ENCODE data around the gene GPS1. TPM values are rescaled to one million over a fixed set of nuclear protein-coding genes. Genes with fewer than 3 reads are reported as not detected.

Gene GPS1
- total and polyA plus RNA-seq, 2 experiments from 2014 or later: 136 to 242 TPM

DNA sequence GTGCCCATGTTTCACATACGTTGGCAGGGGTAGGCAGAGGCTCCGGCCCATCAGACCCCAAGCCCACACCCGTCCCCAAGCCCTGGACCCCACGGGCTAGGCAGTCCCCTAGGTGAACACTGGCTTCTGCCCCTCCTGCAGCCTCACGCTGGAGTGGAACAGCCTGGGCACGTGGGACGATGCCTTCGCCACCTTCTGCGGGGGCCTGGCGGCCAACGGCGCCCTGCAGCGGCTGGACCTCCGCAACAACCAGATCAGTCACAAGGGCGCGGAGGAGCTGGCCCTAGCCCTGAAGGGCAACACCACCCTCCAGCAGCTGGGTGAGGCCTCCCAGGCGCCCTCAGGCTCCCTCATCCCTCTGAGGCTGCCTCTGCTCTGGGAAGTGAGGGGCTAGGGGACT lies 26.8 kb upstream of the GPS1 start:
- no peak overlapping the region for H3K27ac Mint-ChIP-seq
- Histone ChIP-seq H3K4me1 (ENCODE audit: insufficient read depth) (peaks cover 5% of the 10 kb centered on the region; the same call in 1 of the 2 replicates), H3K4me2 (no peak overlapping the region), H3K27ac (ENCODE audit: low read depth) (no peak overlapping the region), H3K27me3 (ENCODE audit: insufficient read depth) (no peaks in the 10 kb centered on the region), H3F3A (replicated peaks; ENCODE audit: low read depth) (peaks cover 16% of the 10 kb centered on the region), H3K4me3 (peak overlapping the region; percentile 89; the same call in 1 of the 2 replicates), H3K9me2 (ENCODE audit: insufficient read depth) (no peaks in the 10 kb centered on the region), H3K79me2 (replicated peaks; ENCODE audit: insufficient read depth) (peaks cover 15% of the 10 kb centered on the region), H2AFZ (no peak overlapping the region), H3K36me3 (ENCODE audit: insufficient read depth) (no peaks in the 10 kb centered on the region), H4K20me1 (replicated peaks; ENCODE audit: insufficient read depth) (peaks cover 3% of the 10 kb centered on the region; the same call in 1 of the 2 replicates)
- DNase-seq (ENCODE audit: low spot score): no peak
- no peak for TF ChIP-seq EZH2 (IDR thresholded peaks at IDR 0.05; ENCODE audit: low read depth, unreplicated experiment)
- TF ChIP-seq, protein P1, sequence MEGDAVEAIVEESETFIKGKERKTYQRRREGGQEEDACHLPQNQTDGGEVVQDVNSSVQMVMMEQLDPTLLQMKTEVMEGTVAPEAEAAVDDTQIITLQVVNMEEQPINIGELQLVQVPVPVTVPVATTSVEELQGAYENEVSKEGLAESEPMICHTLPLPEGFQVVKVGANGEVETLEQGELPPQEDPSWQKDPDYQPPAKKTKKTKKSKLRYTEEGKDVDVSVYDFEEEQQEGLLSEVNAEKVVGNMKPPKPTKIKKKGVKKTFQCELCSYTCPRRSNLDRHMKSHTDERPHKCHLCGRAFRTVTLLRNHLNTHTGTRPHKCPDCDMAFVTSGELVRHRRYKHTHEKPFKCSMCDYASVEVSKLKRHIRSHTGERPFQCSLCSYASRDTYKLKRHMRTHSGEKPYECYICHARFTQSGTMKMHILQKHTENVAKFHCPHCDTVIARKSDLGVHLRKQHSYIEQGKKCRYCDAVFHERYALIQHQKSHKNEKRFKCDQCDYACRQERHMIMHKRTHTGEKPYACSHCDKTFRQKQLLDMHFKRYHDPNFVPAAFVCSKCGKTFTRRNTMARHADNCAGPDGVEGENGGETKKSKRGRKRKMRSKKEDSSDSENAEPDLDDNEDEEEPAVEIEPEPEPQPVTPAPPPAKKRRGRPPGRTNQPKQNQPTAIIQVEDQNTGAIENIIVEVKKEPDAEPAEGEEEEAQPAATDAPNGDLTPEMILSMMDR (conservative IDR thresholded peaks at IDR 0.05; ENCODE audit: low read depth in 2 of 2): no peak
- no peak overlapping the region for H3K4me3 Mint-ChIP-seq
- no peak for ATAC-seq
- H3K27me3 Mint-ChIP-seq (ENCODE audit: insufficient read depth, low read depth, poor library complexity): peaks cover 25% of the 10 kb centered on the region
- H3K9me3 Mint-ChIP-seq: no peaks in the 10 kb centered on the region; the same call in 2 of the 3 replicates
- H3K4me1 Mint-ChIP-seq: peaks cover 13% of the 10 kb centered on the region
- H3K36me3 Mint-ChIP-seq (ENCODE audit: low read depth): no peaks in the 10 kb centered on the region; the same call in 1 of the 3 replicates

DNA sequence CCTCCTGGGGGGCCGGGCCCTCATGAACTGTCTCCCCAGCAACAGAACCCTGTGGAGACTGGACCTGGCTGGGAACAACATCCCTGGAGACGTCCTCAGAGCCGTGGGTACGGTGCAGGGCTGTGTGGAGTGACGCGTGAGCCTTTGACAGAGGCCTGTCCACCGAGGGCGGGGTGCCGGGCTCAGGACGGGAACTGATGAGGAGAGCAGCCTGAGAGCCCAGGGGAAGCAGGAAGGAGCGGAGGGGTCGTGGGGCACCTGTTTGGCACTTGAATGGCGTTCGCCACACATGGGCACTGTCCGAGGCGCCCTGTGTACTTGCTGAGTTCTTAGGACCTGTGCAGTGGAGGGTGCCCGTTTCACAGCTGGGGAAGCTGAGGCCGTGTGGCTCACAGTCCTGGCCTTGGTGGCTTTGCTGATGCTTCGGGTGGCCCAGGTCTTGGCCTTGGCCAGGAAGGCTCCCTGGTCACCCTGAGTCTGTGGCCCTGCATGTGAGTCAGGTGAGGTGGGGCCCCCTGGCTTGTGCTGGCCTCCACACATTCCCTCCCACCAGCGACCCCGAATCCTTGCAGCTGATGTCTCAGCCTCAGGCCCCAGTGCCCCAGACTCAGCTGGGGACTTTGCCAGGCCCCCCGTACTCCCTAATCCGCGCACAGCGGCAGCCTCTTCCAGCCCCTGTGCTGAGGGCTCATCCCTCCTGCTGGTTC lies 26.1 kb upstream of the GPS1 start:
- Histone ChIP-seq H3K36me3 (ENCODE audit: insufficient read depth) (no peaks in the 10 kb centered on the region), H3K4me1 (ENCODE audit: insufficient read depth) (peaks cover 5% of the 10 kb centered on the region; the same call in 1 of the 2 replicates), H3K4me2 (no peak overlapping the region), H3K27me3 (ENCODE audit: insufficient read depth) (no peaks in the 10 kb centered on the region), H3K79me2 (replicated peaks; ENCODE audit: insufficient read depth) (peaks cover 15% of the 10 kb centered on the region), H3K27ac (ENCODE audit: low read depth) (no peak overlapping the region), H3K4me3 (no peak overlapping the region), H2AFZ (no peak overlapping the region), H3K9me2 (ENCODE audit: insufficient read depth) (no peaks in the 10 kb centered on the region), H3F3A (replicated peaks; ENCODE audit: low read depth) (peaks cover 15% of the 10 kb centered on the region), H4K20me1 (replicated peaks; ENCODE audit: insufficient read depth) (peaks cover 3% of the 10 kb centered on the region; the same call in 1 of the 2 replicates)
- H3K4me1 Mint-ChIP-seq: peaks cover 13% of the 10 kb centered on the region
- no peaks in the 10 kb centered on the region; the same call in 2 of the 3 replicates for H3K9me3 Mint-ChIP-seq
- H3K27ac Mint-ChIP-seq: no peak overlapping the region
- ATAC-seq (no peak), DNase-seq (ENCODE audit: low spot score) (no peak)
- H3K27me3 Mint-ChIP-seq (ENCODE audit: insufficient read depth, low read depth, poor library complexity): peaks cover 25% of the 10 kb centered on the region
- no peak for TF ChIP-seq ZNF114 (CRISPR knock-in tag; IDR thresholded peaks at IDR 0.05)
- no peak overlapping the region; the same call in 2 of the 3 replicates for H3K4me3 Mint-ChIP-seq
- no peaks in the 10 kb centered on the region; the same call in 1 of the 3 replicates for H3K36me3 Mint-ChIP-seq (ENCODE audit: low read depth)

DNA sequence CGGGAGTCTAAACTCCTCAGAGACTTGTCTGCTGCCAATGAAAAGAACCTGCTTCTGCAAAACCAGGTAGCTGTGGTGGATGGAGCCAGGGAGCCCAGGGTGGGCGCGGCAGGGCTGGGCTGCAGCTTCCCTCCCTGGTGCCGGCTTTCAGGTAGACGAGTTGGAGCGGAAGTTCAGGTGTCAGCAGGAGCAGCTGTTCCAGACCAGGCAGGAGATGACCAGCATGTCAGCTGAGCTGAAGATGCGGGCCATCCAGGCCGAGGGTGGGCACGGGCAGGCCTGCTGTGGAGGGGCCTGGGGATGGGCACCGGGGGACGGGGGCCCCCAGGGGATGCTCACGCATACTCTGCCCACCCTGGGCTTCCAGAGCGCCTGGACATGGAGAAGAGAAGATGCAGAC lies 23.5 kb upstream of the GPS1 start:
- H3K27me3 Mint-ChIP-seq (ENCODE audit: insufficient read depth, low read depth, poor library complexity): peaks cover 17% of the 10 kb centered on the region
- DNase-seq (ENCODE audit: low spot score): no peak
- no peak for TF ChIP-seq ZNF331 (CRISPR knock-in tag; IDR thresholded peaks at IDR 0.05; ENCODE audit: low read depth)
- TF ChIP-seq, protein P2, sequence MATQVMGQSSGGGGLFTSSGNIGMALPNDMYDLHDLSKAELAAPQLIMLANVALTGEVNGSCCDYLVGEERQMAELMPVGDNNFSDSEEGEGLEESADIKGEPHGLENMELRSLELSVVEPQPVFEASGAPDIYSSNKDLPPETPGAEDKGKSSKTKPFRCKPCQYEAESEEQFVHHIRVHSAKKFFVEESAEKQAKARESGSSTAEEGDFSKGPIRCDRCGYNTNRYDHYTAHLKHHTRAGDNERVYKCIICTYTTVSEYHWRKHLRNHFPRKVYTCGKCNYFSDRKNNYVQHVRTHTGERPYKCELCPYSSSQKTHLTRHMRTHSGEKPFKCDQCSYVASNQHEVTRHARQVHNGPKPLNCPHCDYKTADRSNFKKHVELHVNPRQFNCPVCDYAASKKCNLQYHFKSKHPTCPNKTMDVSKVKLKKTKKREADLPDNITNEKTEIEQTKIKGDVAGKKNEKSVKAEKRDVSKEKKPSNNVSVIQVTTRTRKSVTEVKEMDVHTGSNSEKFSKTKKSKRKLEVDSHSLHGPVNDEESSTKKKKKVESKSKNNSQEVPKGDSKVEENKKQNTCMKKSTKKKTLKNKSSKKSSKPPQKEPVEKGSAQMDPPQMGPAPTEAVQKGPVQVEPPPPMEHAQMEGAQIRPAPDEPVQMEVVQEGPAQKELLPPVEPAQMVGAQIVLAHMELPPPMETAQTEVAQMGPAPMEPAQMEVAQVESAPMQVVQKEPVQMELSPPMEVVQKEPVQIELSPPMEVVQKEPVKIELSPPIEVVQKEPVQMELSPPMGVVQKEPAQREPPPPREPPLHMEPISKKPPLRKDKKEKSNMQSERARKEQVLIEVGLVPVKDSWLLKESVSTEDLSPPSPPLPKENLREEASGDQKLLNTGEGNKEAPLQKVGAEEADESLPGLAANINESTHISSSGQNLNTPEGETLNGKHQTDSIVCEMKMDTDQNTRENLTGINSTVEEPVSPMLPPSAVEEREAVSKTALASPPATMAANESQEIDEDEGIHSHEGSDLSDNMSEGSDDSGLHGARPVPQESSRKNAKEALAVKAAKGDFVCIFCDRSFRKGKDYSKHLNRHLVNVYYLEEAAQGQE (IDR thresholded peaks at IDR 0.05; ENCODE audit: unreplicated experiment): no peak
- peaks cover 15% of the 10 kb centered on the region for H3F3A ChIP-seq (replicated peaks; ENCODE audit: low read depth)
- no peaks in the 10 kb centered on the region for H4K20me1 ChIP-seq (replicated peaks; ENCODE audit: insufficient read depth)
- no peaks in the 10 kb centered on the region for H3K36me3 ChIP-seq (ENCODE audit: insufficient read depth)
- H3K4me3 ChIP-seq: no peak overlapping the region
- H3K4me1 ChIP-seq (ENCODE audit: insufficient read depth): peaks cover 6% of the 10 kb centered on the region; the same call in 1 of the 2 replicates
- peaks cover 12% of the 10 kb centered on the region for H3K4me1 Mint-ChIP-seq
- H3K27me3 ChIP-seq (ENCODE audit: insufficient read depth): no peaks in the 10 kb centered on the region
- no peaks in the 10 kb centered on the region; the same call in 2 of the 3 replicates for H3K9me3 Mint-ChIP-seq
- no peaks in the 10 kb centered on the region for H3K9me2 ChIP-seq (ENCODE audit: insufficient read depth)
- H3K36me3 Mint-ChIP-seq (ENCODE audit: low read depth): no peaks in the 10 kb centered on the region; the same call in none of the 3 replicates
- no peak overlapping the region for H3K4me3 Mint-ChIP-seq
- no peak overlapping the region for H3K27ac Mint-ChIP-seq
- no peak overlapping the region for H3K4me2 ChIP-seq
- peaks cover 8% of the 10 kb centered on the region; the same call in 1 of the 2 replicates for H3K79me2 ChIP-seq (replicated peaks; ENCODE audit: insufficient read depth)
- no peak overlapping the region for H2AFZ ChIP-seq
- no peak for ATAC-seq
- no peak overlapping the region for H3K27ac ChIP-seq (ENCODE audit: low read depth)
